GM23248 (cell line): ENCODE measurements around the gene NXPE4. TPM values are rescaled to one million over a fixed set of nuclear protein-coding genes. Genes with fewer than 3 reads are reported as not detected.

Experiments
- DNase-seq: peaks from one replicate; pipeline ENCODE4 v3.0.0-alpha.2; 2015
- H2AFZ ChIP-seq: fragments of 200-600 bp; sonication (generic); 2 replicates; pipeline ENCODE4 v1.6.1; 2016; ENCODE audit warnings: antibody characterized with exemption
- H3F3A ChIP-seq: fragments of 200-600 bp; sonication (generic); 2 replicates; pipeline ENCODE4 v1.6.1; 2016; ENCODE audit warnings: mild to moderate bottlenecking, antibody characterized with exemption, mixed run types; ENCODE audit not compliant: insufficient read depth
- H3K27ac ChIP-seq: fragments of 200-600 bp; sonication (generic); 2 replicates; pipeline ENCODE4 v1.5.1; 2016; ENCODE audit warnings: mild to moderate bottlenecking
- H3K27me3 ChIP-seq: fragments of 200-600 bp; sonication (generic); replicated peaks from 2 replicates; pipeline ENCODE4 v1.6.1; 2016; ENCODE audit warnings: mild to moderate bottlenecking; ENCODE audit not compliant: insufficient read depth
- H3K36me3 ChIP-seq: fragments of 200-600 bp; sonication (generic); 2 replicates; pipeline ENCODE4 v1.6.1; 2016; ENCODE audit warnings: low read depth, mild to moderate bottlenecking
- H3K4me1 ChIP-seq: fragments of 200-600 bp; sonication (generic); 2 replicates; pipeline ENCODE4 v1.6.1; 2016; ENCODE audit warnings: mild to moderate bottlenecking; ENCODE audit not compliant: insufficient read depth
- H3K4me2 ChIP-seq: fragments of 200-600 bp; sonication (generic); one replicate; pipeline ENCODE4 v1.6.1; 2016; ENCODE audit warnings: mild to moderate bottlenecking; ENCODE audit not compliant: unreplicated experiment
- H3K4me3 ChIP-seq: fragments of 200-600 bp; sonication (generic); 2 replicates; pipeline ENCODE4 v1.5.1; 2016; ENCODE audit warnings: mild to moderate bottlenecking
- H3K79me2 ChIP-seq: fragments of 200-600 bp; sonication (generic); 2 replicates; pipeline ENCODE4 v1.6.1; 2016; ENCODE audit warnings: mild to moderate bottlenecking; ENCODE audit not compliant: insufficient read depth
- H3K9ac ChIP-seq: fragments of 200-600 bp; sonication (generic); 2 replicates; pipeline ENCODE4 v1.6.1; 2016; ENCODE audit warnings: mild to moderate bottlenecking
- H3K9me2 ChIP-seq: fragments of 200-600 bp; sonication (generic); 2 replicates; pipeline ENCODE4 v1.6.1; 2016; ENCODE audit warnings: mixed run types, mild to moderate bottlenecking, moderate library complexity; ENCODE audit not compliant: insufficient read depth
- H3K9me3 ChIP-seq: fragments of 200-600 bp; sonication (generic); one replicate; pipeline ENCODE4 v1.6.1; 2017; ENCODE audit warnings: low read depth
- H4K20me1 ChIP-seq: fragments of 200-600 bp; sonication (generic); 2 replicates; pipeline ENCODE4 v1.6.0; 2016; ENCODE audit not compliant: insufficient read depth
- EZH2 ChIP-seq: fragments of 200-600 bp; sonication (generic); IDR thresholded peaks from 2 replicates; pipeline ENCODE4 v1.6.1; 2018; ENCODE audit warnings: antibody characterized with exemption, mild to moderate bottlenecking; ENCODE audit not compliant: insufficient read depth, poor library complexity, severe bottlenecking
- EZH2phosphoT487 ChIP-seq: fragments of 200-600 bp; sonication (generic); IDR thresholded peaks from 2 replicates; pipeline ENCODE4 v1.6.1; 2018; ENCODE audit warnings: antibody characterized with exemption, moderate library complexity, mild to moderate bottlenecking, low read depth; ENCODE audit not compliant: insufficient read depth
- WGBS, 2 experiments: methylation state at CpG; one replicate each; pipeline ENCODE4 v1.1.6; 2015 to 2017; ENCODE audit warnings: low lambda C conversion rate in 2 of 2, low coverage in 1 of 2; ENCODE audit errors: missing lambda C conversion rate in 2 of 2; 5-methylcytosine and 5-hydroxymethylcytosine counted together
- in situ Hi-C: fragments of 300-500 bp; cut with MboI; formaldehyde crosslinking; loops from 2 replicates; pipeline ENCODE4 v1.15.0; 2020
- polyA plus RNA-seq: library from polyadenylated mRNA; unstranded; fragments of >200 nt; fragmentation: Nextera tagmentation; extraction: Ambion mirVana; gene quantifications from 2 replicates; pipeline ENCODE4 v1.2.1, GENCODE V29; 2016
- total RNA-seq: library from RNA; depleted of rRNA; stranded (reverse); fragments of >200 nt; shearing (Covaris generic); gene quantifications from 2 replicates; pipeline ENCODE4 v1.2.3, GENCODE V29; 2014

Gene NXPE4
- total and polyA plus RNA-seq, 2 experiments from 2014 or later, result not detected

DNA sequence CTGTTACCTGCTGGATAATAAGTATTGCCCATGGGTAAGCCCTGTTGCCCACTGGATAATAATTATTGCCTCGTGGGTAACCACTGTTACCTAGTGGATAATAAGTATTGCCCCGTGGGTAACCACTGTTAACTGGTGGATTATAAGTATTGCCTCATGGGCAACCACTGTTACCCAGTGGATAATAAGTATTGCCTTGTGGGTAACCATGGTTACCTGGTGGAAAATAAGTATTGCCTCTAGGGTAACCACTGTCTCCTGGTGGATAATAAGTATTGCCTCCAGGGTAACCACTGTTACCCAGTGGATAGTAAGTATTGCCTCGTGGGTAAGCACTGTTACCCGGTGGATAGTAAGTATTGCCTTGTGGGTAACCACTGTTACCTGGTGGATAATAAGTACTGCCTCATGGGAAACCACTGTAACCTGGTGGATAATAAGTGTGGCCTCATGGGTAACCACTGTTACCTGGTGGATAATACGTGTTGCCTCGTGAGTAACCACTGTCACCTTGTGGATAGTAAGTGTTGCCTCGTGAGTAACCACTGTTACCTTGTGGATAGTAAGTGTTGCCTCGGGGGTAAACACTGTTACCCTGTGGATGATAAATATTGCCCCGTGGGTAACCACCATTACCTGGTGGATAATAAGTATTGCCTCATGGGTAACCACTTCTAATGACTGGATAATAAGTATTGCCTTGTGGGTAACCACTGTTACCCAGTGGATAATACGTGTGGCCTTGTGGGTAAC lies 29.0 kb upstream of the NXPE4 start:
- Histone ChIP-seq H3K9me3 (no peaks in the 10 kb centered on the region), H3K27ac (no peak overlapping the region), H3K9ac (no peak overlapping the region), H3K4me3 (no peak overlapping the region), H3K9me2 (no peaks in the 10 kb centered on the region), H3K4me1 (no peaks in the 10 kb centered on the region), H3K4me2 (no peak overlapping the region), H2AFZ (no peak overlapping the region), H4K20me1 (no peaks in the 10 kb centered on the region), H3K27me3 (no peaks in the 10 kb centered on the region), H3F3A (no peaks in the 10 kb centered on the region), H3K36me3 (no peaks in the 10 kb centered on the region), H3K79me2 (no peaks in the 10 kb centered on the region)
- no peak for DNase-seq
- in situ Hi-C loops, result no loop called here
- WGBS, 2 experiments, result 33 to 36% methylated on average over 10 of the region's 10 CpGs
- TF ChIP-seq EZH2 (no peak), EZH2phosphoT487 (no peak)

DNA sequence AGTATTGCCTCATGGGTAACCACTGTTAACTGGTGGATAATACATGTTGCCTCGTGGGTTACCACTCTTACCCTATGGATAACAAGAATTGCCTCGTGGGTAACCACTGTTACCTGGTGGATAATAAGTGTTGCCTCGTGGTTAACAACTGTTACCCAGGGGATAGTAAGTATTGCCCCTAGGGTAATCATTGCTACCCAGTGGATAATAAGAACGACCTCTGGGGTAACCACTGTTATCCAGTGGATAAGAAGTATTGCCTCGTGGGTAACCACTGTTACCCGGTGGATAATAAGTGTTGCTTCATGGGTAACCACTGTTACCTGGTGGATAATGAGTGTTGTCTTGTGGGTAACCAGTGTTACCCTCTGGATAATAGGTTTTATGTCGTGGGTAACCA lies 28.1 kb upstream of the NXPE4 start:
- in situ Hi-C loops, result no loop called here
- 15 to 24% methylated on average over 7 of the region's 7 CpGs for WGBS, 2 experiments
- Histone ChIP-seq H3K9me2 (no peaks in the 10 kb centered on the region), H3K4me2 (no peak overlapping the region), H3K4me3 (no peak overlapping the region), H3K9me3 (no peaks in the 10 kb centered on the region), H3K9ac (no peak overlapping the region), H3K27me3 (no peaks in the 10 kb centered on the region), H3K4me1 (no peaks in the 10 kb centered on the region), H2AFZ (no peak overlapping the region), H3K79me2 (no peaks in the 10 kb centered on the region), H3K27ac (no peak overlapping the region), H3F3A (no peaks in the 10 kb centered on the region), H3K36me3 (no peaks in the 10 kb centered on the region), H4K20me1 (no peaks in the 10 kb centered on the region)
- no peak for DNase-seq
- TF ChIP-seq EZH2, result no peak
- TF ChIP-seq EZH2phosphoT487, result no peak

DNA sequence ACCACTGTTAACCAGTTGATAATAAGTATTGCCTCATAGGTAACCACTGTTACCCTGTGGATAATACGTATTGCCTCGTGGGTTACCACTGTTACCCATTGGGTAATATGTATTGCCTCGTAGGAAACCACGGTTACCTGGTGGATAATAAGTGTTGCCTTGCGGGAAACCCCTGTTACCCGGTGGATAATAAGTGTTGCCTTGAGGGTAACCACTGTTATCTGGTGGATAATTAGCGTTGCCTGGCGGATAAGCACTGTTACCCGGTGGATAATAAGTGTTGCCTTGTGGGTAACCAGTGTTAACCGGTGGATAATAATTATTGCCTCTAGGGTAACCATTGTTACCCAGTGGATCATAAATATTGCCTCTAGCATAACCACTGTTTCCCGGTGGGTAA lies 27.3 kb upstream of the NXPE4 start:
- DNase-seq, result no peak
- in situ Hi-C loops, result no loop called here

DNA sequence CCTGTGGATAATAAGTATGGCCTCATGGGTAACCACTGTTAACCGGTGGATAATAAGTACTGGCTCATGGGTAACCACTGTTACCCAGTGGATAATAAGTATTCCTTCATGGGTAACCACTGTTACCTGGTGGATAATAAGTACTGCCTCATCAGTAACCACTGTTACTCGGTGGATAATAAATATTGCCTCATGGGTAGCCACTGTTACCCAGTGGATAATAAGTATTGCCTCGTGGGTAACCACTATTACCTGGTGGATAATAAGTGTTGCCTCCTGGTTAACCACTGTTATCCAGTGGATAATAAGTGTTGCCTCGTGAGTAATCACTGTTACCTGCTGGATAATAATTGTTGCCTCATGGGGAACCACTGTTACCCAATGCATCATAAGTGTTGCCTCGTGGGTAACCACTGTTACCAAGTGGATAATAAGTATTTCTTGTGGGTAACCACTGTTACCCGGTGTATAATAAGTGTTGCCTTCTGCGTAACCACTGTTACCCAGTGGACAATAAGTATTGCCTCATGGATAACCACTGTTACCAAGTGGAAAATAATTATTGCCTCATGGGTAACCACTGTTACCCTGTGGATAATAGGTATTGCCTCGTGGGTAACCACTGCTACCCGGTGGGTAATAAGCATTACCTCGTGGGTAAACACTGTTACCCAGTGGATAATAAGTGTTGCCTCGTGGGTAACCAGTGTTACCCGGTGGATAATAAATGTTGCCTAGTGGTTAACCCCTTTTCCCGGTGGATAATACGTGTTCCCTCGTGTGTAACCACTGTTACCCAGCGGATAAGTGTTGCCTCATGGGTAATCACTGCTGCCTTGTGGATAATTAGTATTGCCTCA lies 26.6 kb upstream of the NXPE4 start:
- Histone ChIP-seq H3K4me2 (no peak overlapping the region), H3K4me3 (no peak overlapping the region), H3K9me2 (no peaks in the 10 kb centered on the region), H3K27me3 (no peaks in the 10 kb centered on the region), H3K9me3 (no peaks in the 10 kb centered on the region), H2AFZ (no peak overlapping the region), H3K79me2 (no peaks in the 10 kb centered on the region), H3K27ac (no peak overlapping the region), H3K36me3 (no peaks in the 10 kb centered on the region), H4K20me1 (no peaks in the 10 kb centered on the region), H3F3A (no peaks in the 10 kb centered on the region), H3K9ac (no peak overlapping the region), H3K4me1 (no peaks in the 10 kb centered on the region)
- no peak for TF ChIP-seq EZH2
- no peak for DNase-seq
- in situ Hi-C loops, result no loop called here
- 47 to 55% methylated on average over 16 of the region's 16 CpGs for WGBS, 2 experiments

More for the DNA sequence above, 27.3 kb upstream of the NXPE4 start:
- no peak for TF ChIP-seq EZH2
- no peak for TF ChIP-seq EZH2phosphoT487
- no peak overlapping the region for H3K4me3 ChIP-seq
- 70 to 71% methylated on average over 11 of the region's 11 CpGs for WGBS, 2 experiments
- no peaks in the 10 kb centered on the region for H3K9me3 ChIP-seq
- H3K4me1 ChIP-seq, result no peaks in the 10 kb centered on the region
- H3K79me2 ChIP-seq, result no peaks in the 10 kb centered on the region
- no peak overlapping the region for H2AFZ ChIP-seq
- no peaks in the 10 kb centered on the region for H3K36me3 ChIP-seq
- no peak overlapping the region for H3K27ac ChIP-seq
- no peaks in the 10 kb centered on the region for H3F3A ChIP-seq
- no peaks in the 10 kb centered on the region for H4K20me1 ChIP-seq
- H3K9ac ChIP-seq, result no peak overlapping the region
- H3K4me2 ChIP-seq, result no peak overlapping the region
- no peaks in the 10 kb centered on the region for H3K27me3 ChIP-seq
- H3K9me2 ChIP-seq, result no peaks in the 10 kb centered on the region
